Immature natural killer cell (primary cell): Measurements from ENCODE around the gene CMTM7. TPM values are rescaled to one million over a fixed set of nuclear protein-coding genes. Genes with fewer than 3 reads are reported as not detected.

Experiments
- DNase-seq, 3 donors: peaks; one replicate each; pipeline ENCODE4 v3.0.0; 2022; ENCODE audit warnings: mixed read lengths in 1 of 3
- H3K27ac Mint-ChIP-seq, 6 donors: one replicate each; pipeline ENCODE4 v1.8.0; 2020; ENCODE audit warnings: mixed read lengths in 6 of 6, mild to moderate bottlenecking in 5 of 6, inconsistent platforms in 4 of 6, moderate library complexity in 3 of 6
- H3K27me3 Mint-ChIP-seq, 3 donors: one replicate each; pipeline ENCODE4 v1.8.0; 2020 to 2021; ENCODE audit warnings: low read depth in 3 of 3, mild to moderate bottlenecking in 3 of 3, mixed read lengths in 3 of 3, moderate library complexity in 3 of 3, inconsistent platforms in 1 of 3
- H3K36me3 Mint-ChIP-seq, 3 donors: one replicate each; pipeline ENCODE4 v1.8.0; 2020; ENCODE audit warnings: mixed read lengths in 3 of 3, inconsistent platforms in 2 of 3, mild to moderate bottlenecking in 2 of 3
- H3K4me1 Mint-ChIP-seq, 2 donors: one replicate each; pipeline ENCODE4 v1.8.0; 2020; ENCODE audit warnings: inconsistent platforms in 2 of 2, mild to moderate bottlenecking in 2 of 2, mixed read lengths in 2 of 2, moderate library complexity in 1 of 2
- H3K4me3 Mint-ChIP-seq, 5 donors: one replicate each; pipeline ENCODE4 v1.8.0; 2020; ENCODE audit warnings: mild to moderate bottlenecking in 5 of 5, mixed read lengths in 5 of 5, inconsistent platforms in 3 of 5, moderate library complexity in 3 of 5
- H3K9me3 Mint-ChIP-seq, 6 donors: one replicate each; pipeline ENCODE4 v1.8.0; 2020; ENCODE audit warnings: mild to moderate bottlenecking in 6 of 6, mixed read lengths in 6 of 6, inconsistent platforms in 4 of 6, moderate library complexity in 3 of 6
- polyA plus RNA-seq, 3 donors: library from polyadenylated mRNA; unstranded; fragments of 300-500 nt; fragmentation: Illumina TruSeq; gene quantifications; one replicate each; pipeline ENCODE4 v1.2.3, GENCODE V29; 2021

CMTM7 gene
- polyA plus RNA-seq, 3 donors from 2014 or later = 16.8 to 29.8 (median 28.2) TPM

DNA sequence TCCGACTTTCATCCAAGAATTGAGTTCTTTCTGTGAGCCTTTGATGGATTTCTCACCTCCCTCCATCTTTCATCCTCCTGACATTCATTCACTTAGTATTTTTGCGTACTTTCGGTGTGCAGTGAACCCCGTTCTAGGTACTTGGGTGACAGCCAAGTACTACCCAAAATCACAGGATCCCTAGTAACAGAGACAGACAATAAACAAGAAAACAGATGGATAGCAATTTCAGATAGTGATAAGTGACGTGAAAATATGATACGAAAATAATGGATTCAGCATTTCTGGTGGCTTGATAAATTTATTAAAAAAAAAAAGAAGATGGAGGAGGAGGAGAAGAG, 111.3 kb downstream of the CMTM7 start:
- Mint-ChIP-seq H3K27ac (peak overlapping the region; percentile 92 to 100 (median 95)), H3K27me3 (peaks cover 0 to 9% (median 2%) of the 10 kb centered on the region in 3 donors), H3K4me1 (peaks cover 37 to 48% of the 10 kb centered on the region in 2 donors), H3K9me3 (no peaks in the 10 kb centered on the region), H3K36me3 (peaks cover 0 to 4% (median 0%) of the 10 kb centered on the region in 3 donors), H3K4me3 (peak overlapping the region; percentile 89 to 98 (median 96))
- no peak for DNase-seq

Other genes starting within 250 kb of the CMTM7 start
- gene CMTM8, start 153.2 kb upstream of the CMTM7 start, polyA plus RNA-seq = 1 to 10 TPM in 2 of 3 donors, not detected in 1; 1.8 to 2.0 TPM
- 100 to 1,000 TPM in 2 of 3 donors, 10 to 100 TPM in 1; 92.6 to 153 (median 114) TPM for gene CMTM6, start 111.0 kb downstream of the CMTM7 start, polyA plus RNA-seq
- gene DYNC1LI1, start 179.0 kb downstream of the CMTM7 start, polyA plus RNA-seq = 10 to 100 TPM; 25.4 to 30.8 (median 26.8) TPM